Measurements from ENCODE around the gene KLHL40. TPM values are rescaled to one million over a fixed set of nuclear protein-coding genes. Genes with fewer than 3 reads are reported as not detected.

Gene KLHL40
- total RNA-seq, 1 experiment from 2014 or later: not detected

DNA sequence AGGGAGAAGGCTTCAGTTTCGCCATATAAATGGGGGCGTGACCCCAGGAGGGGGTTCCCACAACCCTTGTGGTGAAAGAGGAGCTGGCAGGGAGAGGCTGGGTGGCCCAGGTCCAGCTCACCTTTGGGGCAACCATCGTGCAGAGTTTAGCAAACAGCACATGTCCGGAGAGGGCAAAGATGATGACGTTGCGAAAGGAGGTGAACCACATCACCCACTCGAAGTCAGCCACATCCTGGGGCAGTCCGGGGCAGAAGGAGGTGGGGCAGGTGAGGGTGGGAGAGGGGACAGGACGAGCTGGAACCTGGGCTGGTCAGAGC lies 13.5 kb downstream of the KLHL40 start:
- no CpG with 5 or more reads among the region's 9 CpGs for WGBS (ENCODE audit: extremely low coverage, insufficient read length, low lambda C conversion rate)
- H3K23ac ChIP-seq (ENCODE audit: insufficient read length, low read depth, low read length): no peak overlapping the region

More for the DNA sequence above, 13.5 kb downstream of the KLHL40 start:
- DNase-seq: no peak
- Histone ChIP-seq H3K9me3 (ENCODE audit: control insufficient read depth, low read depth, low read length) (no peaks in the 10 kb centered on the region), H3K4me2 (ENCODE audit: insufficient read depth, insufficient read length, low read length) (no peak overlapping the region), H3K27ac (ENCODE audit: insufficient read length, low read depth, low read length) (no peak overlapping the region), H4K8ac (replicated peaks; ENCODE audit: insufficient read length, low read depth, low read length) (no peak overlapping the region), H3K18ac (ENCODE audit: insufficient read length, low read depth, low read length) (no peak overlapping the region), H3K79me1 (ENCODE audit: insufficient read depth, low read depth, low read length, poor library complexity, severe bottlenecking) (no peaks in the 10 kb centered on the region), H3K9ac (ENCODE audit: extremely low read depth, insufficient read length, low read length) (no peak overlapping the region), H3K4ac (ENCODE audit: low read depth, low read length) (no peak overlapping the region), H2BK15ac (ENCODE audit: low read depth, low read length) (no peak overlapping the region), H2BK20ac (ENCODE audit: low read depth, low read length, poor library complexity, severe bottlenecking) (no peak overlapping the region), H2AK5ac (ENCODE audit: insufficient read length, low read length) (no peak overlapping the region), H4K91ac (ENCODE audit: insufficient read length, low read depth, low read length) (no peak overlapping the region), H3K14ac (ENCODE audit: insufficient read depth, low read length) (no peak overlapping the region), H2BK120ac (ENCODE audit: low read depth, low read length, poor library complexity, severe bottlenecking) (no peak overlapping the region), H4K20me1 (ENCODE audit: control insufficient read depth, insufficient read depth, insufficient read length) (no peaks in the 10 kb centered on the region), H4K5ac (ENCODE audit: insufficient read length, low read depth, low read length) (no peak overlapping the region), H3T11ph (ENCODE audit: low read length) (no peak overlapping the region), H3K4me1 (ENCODE audit: insufficient read depth, low read length) (no peaks in the 10 kb centered on the region), H3K79me2 (ENCODE audit: insufficient read depth, low read length) (no peaks in the 10 kb centered on the region), H2BK5ac (ENCODE audit: insufficient read length, low read length) (no peak overlapping the region), H3K27me3 (ENCODE audit: insufficient read depth, low read length) (no peaks in the 10 kb centered on the region; the same call in 1 of the 2 replicates), H2BK12ac (ENCODE audit: insufficient read length, low read depth, low read length) (no peak overlapping the region), H3K23me2 (ENCODE audit: insufficient read length, low read depth, low read length, poor library complexity, severe bottlenecking) (no peaks in the 10 kb centered on the region), H2AFZ (ENCODE audit: low read length) (no peak overlapping the region), H3K56ac (ENCODE audit: insufficient read length, low read depth, low read length) (no peak overlapping the region)
- Mint-ChIP-seq H3K27ac (no peak overlapping the region), H3K27me3 (ENCODE audit: low read depth) (no peaks in the 10 kb centered on the region), H3K4me3 (no peak overlapping the region), H3K36me3 (ENCODE audit: insufficient read depth in 1 of 3, low read depth in 3 of 3) (no peaks in the 10 kb centered on the region), H3K4me1 (peaks cover 11 to 22% of the 10 kb centered on the region in 2 experiments), H3K9me3 (no peaks in the 10 kb centered on the region)
- TF ChIP-seq, protein P1, sequence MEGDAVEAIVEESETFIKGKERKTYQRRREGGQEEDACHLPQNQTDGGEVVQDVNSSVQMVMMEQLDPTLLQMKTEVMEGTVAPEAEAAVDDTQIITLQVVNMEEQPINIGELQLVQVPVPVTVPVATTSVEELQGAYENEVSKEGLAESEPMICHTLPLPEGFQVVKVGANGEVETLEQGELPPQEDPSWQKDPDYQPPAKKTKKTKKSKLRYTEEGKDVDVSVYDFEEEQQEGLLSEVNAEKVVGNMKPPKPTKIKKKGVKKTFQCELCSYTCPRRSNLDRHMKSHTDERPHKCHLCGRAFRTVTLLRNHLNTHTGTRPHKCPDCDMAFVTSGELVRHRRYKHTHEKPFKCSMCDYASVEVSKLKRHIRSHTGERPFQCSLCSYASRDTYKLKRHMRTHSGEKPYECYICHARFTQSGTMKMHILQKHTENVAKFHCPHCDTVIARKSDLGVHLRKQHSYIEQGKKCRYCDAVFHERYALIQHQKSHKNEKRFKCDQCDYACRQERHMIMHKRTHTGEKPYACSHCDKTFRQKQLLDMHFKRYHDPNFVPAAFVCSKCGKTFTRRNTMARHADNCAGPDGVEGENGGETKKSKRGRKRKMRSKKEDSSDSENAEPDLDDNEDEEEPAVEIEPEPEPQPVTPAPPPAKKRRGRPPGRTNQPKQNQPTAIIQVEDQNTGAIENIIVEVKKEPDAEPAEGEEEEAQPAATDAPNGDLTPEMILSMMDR (conservative IDR thresholded peaks at IDR 0.05): no peak

Data from H9 (cell line).